GM12872 (cell line): ENCODE measurements around the gene EIF6.

ENCODE experiments used
- CTCF ChIP-seq: IDR thresholded peaks from 3 replicates; pipeline ENCODE4 v1.5.1; 2011; ENCODE audit warnings: low read depth, mild to moderate bottlenecking, low read length, moderate library complexity; ENCODE audit not compliant: insufficient read depth

EIF6 gene

GRCh38 chr20:35327074-35327976, 42.8 kb upstream of the EIF6 start:
- no peak for TF ChIP-seq CTCF

- no peak for TF ChIP-seq CTCF
Observed at GRCh38 chr20:35326740-35327073, 42.1 kb upstream of the EIF6 start.

GRCh38 chr20:35326021-35326739, 41.6 kb upstream of the EIF6 start:
- no peak for TF ChIP-seq CTCF

GRCh38 chr20:35325401-35325800, 40.8 kb upstream of the EIF6 start:
- TF ChIP-seq CTCF = no peak

- no peak for TF ChIP-seq CTCF
Observed at GRCh38 chr20:35320396-35321126, 36.0 kb upstream of the EIF6 start.

- no peak for TF ChIP-seq CTCF
Observed at GRCh38 chr20:35319871-35320197, 35.3 kb upstream of the EIF6 start.

- TF ChIP-seq CTCF = no peak
Observed at GRCh38 chr20:35319192-35319870, 34.8 kb upstream of the EIF6 start.
